Nephron progenitor cell (in vitro differentiated cells): Measurements from ENCODE around the gene COL4A2.
A peak's percentile ranks its signal among the peaks of the same experiment; 100 is the strongest.

Experiments
- DNase-seq: peaks from one replicate; pipeline ENCODE4 v3.0.0; 2021
- H3K27ac Mint-ChIP-seq: 2 replicates; pipeline ENCODE4 v1.8.0; 2021; ENCODE audit warnings: mild to moderate bottlenecking, moderate library complexity, mixed read lengths
- H3K27me3 Mint-ChIP-seq: 2 replicates; pipeline ENCODE4 v1.8.0; 2021; ENCODE audit warnings: mild to moderate bottlenecking, low read depth, mixed read lengths; ENCODE audit not compliant: poor library complexity
- H3K36me3 Mint-ChIP-seq: 2 replicates; pipeline ENCODE4 v1.8.0; 2021; ENCODE audit warnings: low read depth, mixed read lengths
- H3K4me1 Mint-ChIP-seq: 2 replicates; pipeline ENCODE4 v1.8.0; 2021; ENCODE audit warnings: mixed read lengths
- H3K4me3 Mint-ChIP-seq: 2 replicates; pipeline ENCODE4 v1.8.0; 2021; ENCODE audit warnings: mild to moderate bottlenecking, moderate library complexity, mixed read lengths
- H3K9me3 Mint-ChIP-seq: 2 replicates; pipeline ENCODE4 v1.8.0; 2021; ENCODE audit warnings: mild to moderate bottlenecking, moderate library complexity, mixed read lengths
- CTCF ChIP-seq: fragments of 200-600 bp; sonication (generic); IDR thresholded peaks from 2 replicates; pipeline ENCODE4 v1.5.0; 2021; ENCODE audit warnings: antibody characterized with exemption

COL4A2 gene

GRCh38 chr13:110331362-110331761 is 24.3 kb downstream of the COL4A2 start:
- Mint-ChIP-seq H3K4me3 (no peak overlapping the region), H3K4me1 (peaks cover 69% of the 10 kb centered on the region), H3K27me3 (peaks cover 2% of the 10 kb centered on the region), H3K27ac (peak overlapping the region; percentile 93), H3K36me3 (peaks cover 71% of the 10 kb centered on the region), H3K9me3 (no peaks in the 10 kb centered on the region)
- no peak for DNase-seq
- TF ChIP-seq CTCF: no peak

- Mint-ChIP-seq H3K4me3 (no peak overlapping the region), H3K36me3 (peaks cover 71% of the 10 kb centered on the region), H3K4me1 (peaks cover 67% of the 10 kb centered on the region), H3K27ac (no peak overlapping the region), H3K9me3 (no peaks in the 10 kb centered on the region), H3K27me3 (no peaks in the 10 kb centered on the region)
- no peak for DNase-seq
- TF ChIP-seq CTCF: no peak
These were observed 25.7 kb downstream of the COL4A2 start for GRCh38 chr13:110332750-110333149.

- H3K4me1 Mint-ChIP-seq: peaks cover 69% of the 10 kb centered on the region
- DNase-seq: no peak
- TF ChIP-seq CTCF: no peak
- no peak overlapping the region for H3K27ac Mint-ChIP-seq
- no peak overlapping the region for H3K4me3 Mint-ChIP-seq
- H3K9me3 Mint-ChIP-seq: no peaks in the 10 kb centered on the region
- peaks cover 65% of the 10 kb centered on the region for H3K36me3 Mint-ChIP-seq
- H3K27me3 Mint-ChIP-seq: no peaks in the 10 kb centered on the region
These were observed 26.8 kb downstream of the COL4A2 start for GRCh38 chr13:110333837-110334236.

- no peak for TF ChIP-seq CTCF
- Mint-ChIP-seq H3K27me3 (no peaks in the 10 kb centered on the region), H3K4me3 (no peak overlapping the region), H3K4me1 (peaks cover 69% of the 10 kb centered on the region), H3K9me3 (no peaks in the 10 kb centered on the region), H3K27ac (no peak overlapping the region), H3K36me3 (peaks cover 61% of the 10 kb centered on the region)
- no peak for DNase-seq
These were observed 27.2 kb downstream of the COL4A2 start for GRCh38 chr13:110334256-110334655.

GRCh38 chr13:110334841-110335490 is 27.9 kb downstream of the COL4A2 start:
- DNase-seq: no peak
- no peak for TF ChIP-seq CTCF
- no peak overlapping the region for H3K4me3 Mint-ChIP-seq
- H3K36me3 Mint-ChIP-seq: peaks cover 54% of the 10 kb centered on the region
- H3K27me3 Mint-ChIP-seq: no peaks in the 10 kb centered on the region
- H3K4me1 Mint-ChIP-seq: peaks cover 67% of the 10 kb centered on the region
- H3K27ac Mint-ChIP-seq: no peak overlapping the region
- H3K9me3 Mint-ChIP-seq: no peaks in the 10 kb centered on the region

GRCh38 chr13:110336108-110336507 is 29.0 kb downstream of the COL4A2 start:
- peaks cover 45% of the 10 kb centered on the region for H3K36me3 Mint-ChIP-seq
- H3K27me3 Mint-ChIP-seq: no peaks in the 10 kb centered on the region
- no peak for TF ChIP-seq CTCF
- no peaks in the 10 kb centered on the region for H3K9me3 Mint-ChIP-seq
- H3K4me1 Mint-ChIP-seq: peaks cover 67% of the 10 kb centered on the region
- no peak overlapping the region for H3K27ac Mint-ChIP-seq
- H3K4me3 Mint-ChIP-seq: no peak overlapping the region
- DNase-seq: no peak
